M059J (cell line): ENCODE measurements around the gene FUT4. TPM values are rescaled to one million over a fixed set of nuclear protein-coding genes. Genes with fewer than 3 reads are reported as not detected.

Experiments
- total RNA-seq: library from RNA; depleted of rRNA; stranded (reverse); fragments of >200 nt; shearing (Covaris generic); gene quantifications from 2 replicates; pipeline ENCODE4 v1.2.3, GENCODE V29; 2014; rRNA removed

The FUT4 gene
- total RNA-seq, 1 experiment from 2014 or later = 2.2 TPM

Other genes with a start within 250 kb of the FUT4 start
- not detected in 2 replicates for gene IZUMO1R, start 239.3 kb upstream of the FUT4 start, total RNA-seq
- 0.02 TPM in 1 of 2 replicates, not detected in the other for gene GPR83, start 142.5 kb upstream of the FUT4 start, total RNA-seq
- 28.8 and 31.9 TPM in 2 replicates for gene MRE11, start 50.1 kb upstream of the FUT4 start, total RNA-seq
- 11.4 and 20.2 TPM in 2 replicates for gene ANKRD49, start 49.9 kb upstream of the FUT4 start, total RNA-seq
- gene C11orf97, start 31.5 kb upstream of the FUT4 start, total RNA-seq = not detected in 2 replicates
- gene PIWIL4, start 23.4 kb downstream of the FUT4 start, total RNA-seq = 0.15 and 0.71 TPM in 2 replicates
- gene AMOTL1, start 224.4 kb downstream of the FUT4 start, total RNA-seq = 12.7 and 18.9 TPM in 2 replicates